DMS53 (cell line): ENCODE results near the gene GPR142.
A peak's percentile ranks its signal among the peaks of the same experiment; 100 is the strongest.

Experiments used
- DNase-seq: peaks from one replicate; lab custom pipeline; 2025; lab: John Stamatoyannopoulos, UW

The GPR142 gene

DNA sequence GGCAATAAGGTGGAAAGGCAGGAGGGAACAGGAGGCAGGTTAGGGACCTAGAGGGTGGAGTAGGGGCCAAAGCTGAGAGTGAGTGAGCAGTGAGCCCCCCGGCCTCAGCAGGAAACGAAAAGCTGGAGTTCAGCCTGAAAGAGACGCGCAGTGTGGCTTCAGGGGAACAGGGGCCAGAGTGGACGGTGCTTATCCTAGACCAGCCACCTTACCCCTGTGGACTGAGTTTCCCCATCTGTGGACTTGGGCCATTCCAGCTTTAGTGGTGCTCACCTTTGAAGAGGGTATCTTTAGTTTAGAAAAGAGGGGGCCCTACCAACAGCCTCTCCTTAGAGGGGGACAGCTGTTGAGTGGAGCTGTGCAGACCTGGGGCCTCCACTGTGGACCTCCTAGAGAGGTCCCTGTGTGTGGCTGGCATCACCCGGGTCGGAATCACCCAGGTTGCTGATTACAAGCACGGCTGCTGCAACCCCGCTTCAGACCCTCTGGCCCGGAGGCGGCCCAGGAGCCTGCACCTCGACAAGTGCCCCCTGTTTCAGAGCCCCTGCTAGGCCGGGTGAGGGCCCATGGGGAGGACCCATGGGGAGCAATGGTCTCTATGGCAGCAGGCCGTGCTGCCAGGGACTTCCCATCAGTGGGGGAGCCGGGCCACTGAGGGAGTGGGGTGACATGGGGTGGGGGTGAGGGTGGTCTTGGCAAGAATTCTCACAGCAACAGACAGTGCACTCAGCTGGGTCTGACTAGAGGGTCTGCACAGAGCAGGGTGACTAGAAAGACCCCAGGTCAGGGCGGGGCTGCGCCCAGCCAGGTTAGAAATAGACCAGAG lies 2.6 kb downstream of the GPR142 start:
- peak; percentile 42 for DNase-seq

- DNase-seq, result no peak
These were observed 4.4 kb downstream of the GPR142 start for GRCh38 chr17:74371653-74372147.

DNA sequence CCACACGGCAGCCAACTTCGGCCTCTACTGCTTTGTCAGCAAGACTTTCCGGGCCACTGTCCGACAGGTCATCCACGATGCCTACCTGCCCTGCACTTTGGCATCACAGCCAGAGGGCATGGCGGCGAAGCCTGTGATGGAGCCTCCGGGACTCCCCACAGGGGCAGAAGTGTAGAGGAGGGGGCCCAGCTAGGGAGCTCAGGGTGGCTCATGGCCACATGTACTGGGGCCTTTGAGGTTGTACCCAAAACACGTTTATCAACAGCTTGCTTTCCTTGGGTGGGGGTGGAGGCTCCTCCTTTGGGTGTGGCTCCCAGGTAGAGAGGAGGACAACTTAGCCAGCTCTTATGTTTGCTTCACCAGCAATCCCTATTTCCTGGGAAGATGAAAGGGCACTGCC lies 5.1 kb downstream of the GPR142 start:
- peak; percentile 26 for DNase-seq

DNA sequence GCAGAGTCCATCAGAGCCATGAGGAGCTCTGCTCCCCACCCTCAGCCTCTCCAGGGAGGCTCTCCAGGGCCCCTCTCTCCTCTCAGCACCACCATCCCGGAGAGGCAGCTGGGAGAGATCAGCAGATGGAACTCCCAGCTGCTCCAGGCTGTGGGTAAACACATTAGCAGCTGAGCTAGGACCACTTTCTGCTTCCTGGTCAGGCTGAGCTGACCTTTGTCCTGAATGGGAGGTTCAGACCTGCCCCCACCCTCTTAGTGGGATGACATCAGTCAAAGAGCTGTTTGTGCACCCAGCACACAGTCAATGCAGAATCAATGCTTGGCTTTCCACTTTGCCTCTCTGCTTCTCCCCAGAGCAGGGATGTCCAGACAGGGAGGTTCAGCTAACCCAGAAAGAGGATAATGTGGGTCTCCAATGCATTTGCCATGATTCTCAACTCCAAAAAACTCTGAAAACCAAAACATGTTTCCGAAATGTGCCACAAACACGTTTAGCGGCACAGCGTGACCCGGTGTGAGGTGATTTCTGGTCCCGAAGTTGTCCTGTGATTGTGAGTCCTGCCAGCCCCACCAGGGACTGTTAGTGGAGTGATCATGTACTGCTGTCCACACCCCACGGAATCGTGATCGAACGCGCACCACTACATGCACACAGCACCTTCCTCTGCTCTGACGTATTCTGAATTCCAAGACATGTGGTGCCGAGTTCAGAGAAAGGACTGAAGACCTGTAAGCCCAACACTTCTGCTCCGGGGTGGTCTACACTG lies 6.7 kb downstream of the GPR142 start:
- DNase-seq, result peak; percentile 99

DNA sequence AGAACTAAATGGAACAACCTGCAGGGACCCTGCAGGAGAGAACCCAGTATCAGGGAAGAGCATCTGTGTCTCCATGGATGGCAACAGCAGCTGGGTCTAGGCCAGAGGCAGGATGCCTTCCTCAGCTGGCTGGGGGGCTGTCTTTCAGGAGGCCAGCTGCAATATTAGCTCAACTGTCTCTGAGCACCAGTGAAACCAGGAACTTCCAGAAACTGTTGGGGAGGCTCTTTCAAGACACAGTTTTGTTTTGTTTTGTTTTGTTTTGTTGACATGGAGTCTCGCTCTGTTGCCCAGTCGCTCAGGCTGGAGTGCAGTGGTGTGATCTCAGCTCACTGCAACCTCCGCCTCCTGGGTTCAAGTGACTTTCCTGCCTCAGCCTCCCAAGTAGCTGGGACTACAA lies 7.6 kb downstream of the GPR142 start:
- DNase-seq, result peak; percentile 84

- DNase-seq, result peak; percentile 92
These were observed 12.3 kb downstream of the GPR142 start for GRCh38 chr17:74379495-74380085.

DNA sequence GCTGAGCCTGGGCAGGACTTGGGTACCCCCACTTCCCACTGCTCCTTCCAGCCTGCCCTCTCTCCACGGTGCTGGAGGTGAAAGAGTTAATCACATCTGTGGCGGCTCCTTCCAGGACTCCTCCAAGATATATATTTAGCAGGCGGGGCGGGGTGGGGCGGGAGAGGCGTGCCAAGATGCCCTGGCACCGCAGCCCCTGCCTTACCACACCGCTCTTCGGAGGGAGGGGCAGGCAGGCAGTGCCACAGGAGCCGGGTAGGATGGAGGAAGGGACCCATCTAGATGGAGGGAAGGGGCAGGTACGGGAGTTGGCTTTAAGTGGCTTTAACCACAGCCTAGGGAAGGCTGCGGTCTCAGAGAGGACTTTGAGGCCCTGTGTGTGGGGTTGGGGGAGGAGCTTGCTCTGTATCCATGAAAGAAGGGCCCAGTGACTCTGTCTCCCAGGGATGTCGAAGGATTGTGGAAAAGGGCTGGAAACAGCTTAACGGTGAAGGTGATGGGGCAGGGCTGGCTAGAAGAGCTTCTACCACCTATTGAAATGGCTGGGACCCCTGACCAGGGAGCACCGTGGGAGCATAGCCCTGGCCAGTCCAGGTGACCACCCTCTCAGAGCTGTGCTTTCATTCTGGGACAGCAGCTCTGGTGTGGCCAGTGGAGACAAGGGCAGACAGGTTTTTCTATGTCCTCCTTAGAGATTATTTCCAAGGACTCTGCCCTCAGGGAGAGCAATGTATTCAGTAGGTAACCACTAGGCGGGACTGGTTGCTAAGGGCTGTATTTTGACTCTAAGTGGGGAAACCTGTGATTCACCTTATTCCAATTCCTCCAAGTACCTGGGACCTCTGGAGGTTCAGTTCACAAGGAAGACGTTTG lies 13.0 kb downstream of the GPR142 start:
- peak; percentile 75 for DNase-seq

DNA sequence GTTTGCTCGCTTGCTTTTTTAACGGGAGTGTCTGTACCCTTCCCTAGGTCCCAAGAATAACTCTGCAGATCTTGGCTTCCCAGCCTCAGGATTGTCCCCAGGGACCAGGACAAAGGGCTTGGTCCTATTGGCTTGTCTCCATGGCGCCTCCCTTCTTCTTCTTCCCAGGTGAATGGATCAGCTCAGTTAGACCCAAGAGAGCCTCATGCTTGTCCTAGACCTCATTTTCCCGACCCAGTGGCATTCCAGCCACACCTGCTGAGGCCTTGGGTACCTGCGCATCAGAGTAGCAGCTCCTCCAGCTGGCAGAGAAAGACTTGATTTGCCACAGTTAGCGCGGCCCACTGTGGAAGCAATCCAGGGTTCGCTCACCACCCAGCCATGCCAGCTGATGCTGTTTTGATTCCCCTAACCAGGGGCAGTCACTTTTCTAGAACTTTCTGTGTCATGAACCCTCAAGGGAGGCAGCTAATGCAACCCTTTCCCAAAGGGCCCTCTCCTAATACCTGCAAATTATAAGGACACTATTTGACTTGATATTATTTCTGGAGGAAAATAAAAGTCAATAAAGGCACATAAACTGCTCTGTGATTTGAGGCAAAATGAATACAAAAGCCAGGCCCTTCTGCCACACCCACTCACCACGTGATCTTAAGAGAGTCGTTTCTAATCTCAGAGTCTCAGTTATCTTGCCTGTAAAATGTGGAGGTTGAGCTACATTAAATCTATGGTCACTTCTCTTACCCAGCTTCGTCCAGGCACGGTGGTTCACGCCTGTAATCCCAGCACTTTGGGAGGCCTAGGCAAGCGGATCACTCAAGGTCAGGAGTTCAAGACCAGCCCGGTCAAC lies 13.9 kb downstream of the GPR142 start:
- no peak for DNase-seq

DNA sequence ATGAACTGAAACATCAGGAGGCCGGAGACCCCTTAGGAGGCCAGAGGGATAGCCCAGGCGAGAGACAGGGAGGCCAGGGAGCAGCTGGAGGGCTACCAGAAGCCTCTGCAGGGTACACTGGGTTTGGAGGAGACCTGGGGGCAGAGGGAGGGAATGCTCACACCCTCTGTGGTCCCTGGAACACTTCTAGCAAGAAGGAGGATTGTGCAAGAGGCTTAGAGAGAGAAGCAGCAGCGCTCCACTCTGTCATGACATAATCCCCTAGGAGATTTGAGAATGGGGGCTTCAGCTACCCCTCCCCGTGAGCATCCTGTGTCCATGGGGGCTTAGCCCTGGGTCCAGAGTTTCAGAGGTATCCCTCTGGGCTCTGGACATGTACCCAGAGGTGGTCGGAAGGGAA lies 15.8 kb downstream of the GPR142 start:
- DNase-seq, result no peak

DNA sequence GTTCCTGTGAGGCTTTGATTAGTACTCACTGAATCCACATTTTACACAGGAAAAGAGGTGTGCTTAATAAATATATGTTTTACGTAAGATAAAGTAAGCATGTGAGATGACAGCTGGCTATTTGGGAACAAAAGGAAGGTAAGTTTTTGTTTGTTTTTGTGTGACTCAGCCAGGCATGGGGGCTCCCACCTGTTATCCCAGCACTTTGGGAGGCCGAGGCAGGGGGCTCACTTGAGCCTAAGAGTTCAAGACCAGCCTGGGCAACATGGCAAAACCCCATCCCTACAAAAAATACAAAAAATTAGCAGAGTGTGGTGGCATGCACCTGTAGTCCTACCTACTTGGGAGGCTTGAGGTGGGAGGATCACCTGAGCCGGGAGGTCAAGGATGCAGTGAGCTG lies 17.9 kb downstream of the GPR142 start:
- DNase-seq, result peak; percentile 75

- no peak for DNase-seq
These were observed 19.1 kb downstream of the GPR142 start for GRCh38 chr17:74386386-74386785.

DNA sequence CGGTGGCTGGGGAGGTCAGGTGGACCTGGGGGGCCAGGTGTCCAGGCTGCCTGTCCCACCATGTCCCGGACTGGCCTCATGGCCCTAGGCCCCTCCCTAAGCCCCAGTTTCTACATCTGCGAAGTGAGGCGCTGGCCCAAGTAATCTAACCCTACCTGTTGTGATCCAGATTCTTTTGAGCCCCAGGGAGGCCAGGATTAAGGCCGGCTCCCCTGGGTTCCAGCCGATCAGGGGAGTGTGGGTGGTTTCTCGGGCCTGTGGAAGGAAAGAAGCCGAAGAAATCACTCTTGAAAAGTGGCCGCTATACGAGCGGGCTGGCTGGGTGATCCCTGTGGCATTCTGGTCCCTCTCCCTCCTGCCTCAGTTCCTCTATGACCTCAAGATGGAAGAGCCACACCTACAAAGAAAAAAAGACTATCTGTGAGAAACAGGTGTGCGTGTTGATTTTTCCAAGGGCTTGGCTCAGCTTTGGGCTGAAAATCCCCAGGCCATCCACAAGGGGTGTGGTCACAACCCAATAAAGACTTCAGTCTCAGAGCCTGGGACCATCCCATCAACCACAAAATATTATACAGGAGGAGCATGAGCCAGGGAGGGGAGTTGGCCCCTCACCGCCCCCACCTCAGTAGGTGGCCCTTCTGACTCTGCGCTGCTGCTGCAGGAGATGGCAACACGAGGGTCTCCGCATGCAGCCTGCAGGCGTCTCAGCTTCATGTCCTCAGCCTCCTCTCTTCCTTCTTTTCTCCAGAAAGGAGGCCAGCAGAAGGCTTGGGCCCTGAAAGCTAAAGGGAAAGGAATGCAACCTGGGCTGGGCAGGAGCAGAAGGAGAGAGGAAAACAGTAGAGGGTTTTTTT lies 20.3 kb downstream of the GPR142 start:
- no peak for DNase-seq

GRCh38 chr17:74389084-74389753 lies 21.9 kb downstream of the GPR142 start:
- DNase-seq, result no peak

DNA sequence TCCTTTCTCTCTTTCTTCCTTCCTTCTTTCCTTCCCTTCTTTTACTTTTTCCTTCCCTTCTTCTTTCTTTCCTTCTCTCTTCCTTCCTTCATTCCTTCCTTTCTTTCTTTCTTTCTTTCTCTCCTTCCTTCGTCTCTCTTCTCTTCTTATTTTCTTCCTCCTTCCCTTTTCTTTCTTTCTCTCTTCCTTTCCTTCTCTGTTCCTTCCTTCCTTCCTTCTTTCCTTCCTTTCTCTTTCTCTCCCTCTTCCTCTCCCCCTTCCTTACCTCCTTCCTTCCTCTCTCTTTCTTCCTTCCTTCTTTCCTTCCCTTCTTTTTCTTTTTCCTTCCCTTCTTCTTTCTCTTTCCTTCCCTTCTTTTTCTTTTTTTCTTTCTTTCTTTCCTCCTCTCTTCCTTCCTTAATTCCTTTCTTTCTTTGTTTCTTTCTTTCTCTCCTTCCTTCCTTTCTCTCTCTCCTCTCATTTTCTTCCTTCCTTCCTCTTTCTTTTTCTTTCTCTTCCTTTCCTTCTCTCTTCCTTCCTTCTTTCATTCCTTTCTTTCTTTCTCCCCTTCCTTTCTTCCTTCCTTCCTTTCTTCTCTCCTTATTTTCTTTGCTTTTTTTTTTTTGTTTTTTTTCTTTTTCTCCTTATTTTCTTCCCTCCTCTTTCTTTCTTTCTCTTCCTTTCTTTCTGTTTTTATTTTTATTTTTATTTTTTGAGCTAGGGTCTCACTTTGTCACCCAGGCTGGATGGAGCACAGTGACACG lies 22.8 kb downstream of the GPR142 start:
- no peak for DNase-seq

DNA sequence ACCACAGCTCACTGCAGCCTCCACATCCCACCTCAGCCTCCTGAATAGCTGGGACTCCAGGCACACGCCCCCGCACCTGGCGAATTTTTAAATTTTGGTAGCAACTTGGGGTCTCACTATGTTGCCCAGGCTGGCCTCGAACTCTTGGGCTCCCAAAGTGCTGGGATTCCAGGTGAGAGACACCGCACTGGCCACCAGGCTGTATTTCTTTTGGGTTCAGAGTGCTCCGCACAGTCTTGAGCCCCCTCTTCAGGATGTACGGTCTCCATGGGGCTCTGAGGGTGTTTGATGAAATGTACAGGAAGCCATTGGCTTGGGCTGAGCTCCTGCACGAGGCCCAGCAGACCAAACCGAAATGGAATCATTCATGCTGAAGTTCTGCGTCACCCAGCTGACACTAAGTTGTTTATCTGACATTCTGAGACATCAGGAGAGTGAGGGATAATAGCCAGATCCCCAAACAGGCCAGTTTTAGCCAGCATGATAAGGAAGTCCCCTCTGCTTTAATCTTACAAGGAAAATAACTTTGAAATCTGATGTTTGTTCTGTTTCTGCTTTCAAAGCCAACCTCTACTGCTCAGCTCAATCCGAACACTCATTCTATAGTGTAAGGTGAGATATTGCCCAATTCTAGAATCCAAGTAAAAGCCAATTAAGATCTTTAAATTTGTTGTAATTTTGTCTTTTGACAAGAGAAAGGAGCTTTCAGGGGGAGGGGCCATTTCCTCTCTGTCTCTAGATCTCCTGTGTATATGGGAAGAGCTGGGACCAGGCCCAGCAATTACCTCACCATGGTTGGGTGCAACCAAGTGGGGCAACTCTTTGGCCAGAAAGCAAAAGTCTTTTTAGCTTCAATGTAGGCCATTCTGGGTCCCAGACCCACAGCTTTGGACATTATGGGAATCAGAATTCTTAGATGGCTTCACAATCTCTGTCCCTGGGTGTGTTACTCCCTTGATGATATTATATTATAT lies 23.7 kb downstream of the GPR142 start:
- no peak for DNase-seq

GRCh38 chr17:74391771-74392170 lies 24.5 kb downstream of the GPR142 start:
- DNase-seq, result no peak

GRCh38 chr17:74392848-74393247 lies 25.5 kb downstream of the GPR142 start:
- DNase-seq, result no peak
